Suprapubic skin (tissue), 4 donors: ENCODE measurements around the gene AUTS2. TPM values are rescaled to one million over a fixed set of nuclear protein-coding genes. Genes with fewer than 3 reads are reported as not detected.

Source experiments
- DNase-seq, 2 donors: peaks; one replicate each; pipeline ENCODE4 v3.0.0-alpha.2; 2019; ENCODE audit warnings: low spot score in 2 of 2
- H3K27ac ChIP-seq: fragments of 200-600 bp; sonication (generic); one replicate; pipeline ENCODE4 v1.5.1; 2019
- H3K27me3 ChIP-seq: fragments of 200-600 bp; sonication (generic); one replicate; pipeline ENCODE4 v1.5.1; 2019
- H3K36me3 ChIP-seq: fragments of 200-600 bp; sonication (generic); one replicate; pipeline ENCODE4 v1.5.1; 2019
- H3K4me1 ChIP-seq: fragments of 200-600 bp; sonication (generic); one replicate; pipeline ENCODE4 v1.5.1; 2019
- H3K4me3 ChIP-seq: fragments of 200-600 bp; sonication (generic); one replicate; pipeline ENCODE4 v1.5.1; 2019; ENCODE audit warnings: mild to moderate bottlenecking
- H3K9me3 ChIP-seq: fragments of 200-600 bp; sonication (generic); one replicate; pipeline ENCODE4 v1.5.1; 2019
- EP300 ChIP-seq: sonication (generic); formaldehyde crosslinking; IDR thresholded peaks from one replicate; pipeline ENCODE4 v1.6.1; 2017; ENCODE audit warnings: antibody characterized with exemption
- POLR2A ChIP-seq, 2 donors: fragments of 450-650 bp; IDR thresholded peaks; one replicate each; pipeline ENCODE4 v1.6.1; 2017; ENCODE audit warnings: antibody characterized with exemption in 2 of 2, mild to moderate bottlenecking in 2 of 2, moderate library complexity in 2 of 2
- POLR2AphosphoS5 ChIP-seq, 3 donors: sonication (generic); formaldehyde crosslinking; IDR thresholded peaks; one replicate each; pipeline ENCODE4 v1.6.1; 2017; ENCODE audit warnings: antibody characterized with exemption in 3 of 3
- WGBS: methylation state at CpG from one replicate; pipeline ENCODE4 v1.1.5; 2018; 5-methylcytosine and 5-hydroxymethylcytosine counted together
- total RNA-seq, 4 donors: library from RNA; depleted of rRNA; stranded (reverse); fragments of >200 nt; gene quantifications; one replicate each; pipeline ENCODE4 v1.1.0, GENCODE V29; 2016
- TF ChIP-seq, protein P1 (sequence below), 2 donors: fragments of 200-600 bp in 1 of 2; fragments of 450-650 bp in 1 of 2; sonication (generic) in 1 of 2; IDR thresholded peaks; one replicate each; pipeline ENCODE4 v1.5.1; 2016 to 2019; ENCODE audit warnings: antibody characterized with exemption in 2 of 2, mild to moderate bottlenecking in 1 of 2, moderate library complexity in 1 of 2

The AUTS2 gene
- total RNA-seq, 4 donors from 2014 or later, result 31.0 to 102 (median 56.4) TPM

DNA sequence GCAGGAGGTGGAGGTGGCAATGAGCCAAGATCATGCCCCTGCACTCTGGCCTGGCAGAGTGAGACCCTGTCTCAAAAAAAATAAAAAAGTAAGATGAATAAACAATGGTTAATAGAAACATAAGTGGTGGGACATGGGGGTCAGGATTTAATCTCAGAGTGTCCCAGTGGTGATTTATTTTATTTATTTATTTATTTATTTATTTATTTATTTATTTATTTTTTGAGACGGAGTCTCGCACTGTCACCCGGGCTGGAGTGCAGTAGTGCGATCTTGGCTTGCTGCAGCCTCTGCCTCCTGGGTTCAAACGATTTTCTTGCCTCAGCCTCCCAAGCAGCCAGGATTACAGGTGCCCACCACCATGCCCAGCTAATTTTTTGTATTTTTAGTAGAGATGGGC lies 1051.0 kb downstream of the AUTS2 start:
- TF ChIP-seq, protein P1, sequence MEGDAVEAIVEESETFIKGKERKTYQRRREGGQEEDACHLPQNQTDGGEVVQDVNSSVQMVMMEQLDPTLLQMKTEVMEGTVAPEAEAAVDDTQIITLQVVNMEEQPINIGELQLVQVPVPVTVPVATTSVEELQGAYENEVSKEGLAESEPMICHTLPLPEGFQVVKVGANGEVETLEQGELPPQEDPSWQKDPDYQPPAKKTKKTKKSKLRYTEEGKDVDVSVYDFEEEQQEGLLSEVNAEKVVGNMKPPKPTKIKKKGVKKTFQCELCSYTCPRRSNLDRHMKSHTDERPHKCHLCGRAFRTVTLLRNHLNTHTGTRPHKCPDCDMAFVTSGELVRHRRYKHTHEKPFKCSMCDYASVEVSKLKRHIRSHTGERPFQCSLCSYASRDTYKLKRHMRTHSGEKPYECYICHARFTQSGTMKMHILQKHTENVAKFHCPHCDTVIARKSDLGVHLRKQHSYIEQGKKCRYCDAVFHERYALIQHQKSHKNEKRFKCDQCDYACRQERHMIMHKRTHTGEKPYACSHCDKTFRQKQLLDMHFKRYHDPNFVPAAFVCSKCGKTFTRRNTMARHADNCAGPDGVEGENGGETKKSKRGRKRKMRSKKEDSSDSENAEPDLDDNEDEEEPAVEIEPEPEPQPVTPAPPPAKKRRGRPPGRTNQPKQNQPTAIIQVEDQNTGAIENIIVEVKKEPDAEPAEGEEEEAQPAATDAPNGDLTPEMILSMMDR (IDR thresholded peaks at IDR 0.05), result no peak
- TF ChIP-seq POLR2AphosphoS5 (IDR thresholded peaks at IDR 0.05) (no peak), EP300 (no peak), POLR2A (IDR thresholded peaks at IDR 0.05) (no peak)
- Histone ChIP-seq H3K27ac (no peak overlapping the region), H3K4me1 (no peaks in the 10 kb centered on the region), H3K36me3 (no peaks in the 10 kb centered on the region), H3K27me3 (no peaks in the 10 kb centered on the region), H3K4me3 (no peak overlapping the region), H3K9me3 (no peaks in the 10 kb centered on the region)
- 88% methylated on average over 5 of the region's 5 CpGs for WGBS
- DNase-seq, result no peak

- Histone ChIP-seq H3K9me3 (no peaks in the 10 kb centered on the region), H3K36me3 (no peaks in the 10 kb centered on the region), H3K4me3 (no peak overlapping the region), H3K27ac (no peak overlapping the region), H3K4me1 (no peaks in the 10 kb centered on the region), H3K27me3 (no peaks in the 10 kb centered on the region)
- TF ChIP-seq POLR2A (IDR thresholded peaks at IDR 0.05), result no peak
- TF ChIP-seq, protein P1 (IDR thresholded peaks at IDR 0.05), result no peak
- TF ChIP-seq POLR2AphosphoS5 (IDR thresholded peaks at IDR 0.05), result no peak
- no peak for TF ChIP-seq EP300
- no peak for DNase-seq
- 93% methylated on average over 3 of the region's 3 CpGs for WGBS
These were observed 1055.9 kb downstream of the AUTS2 start for GRCh38 chr7:70654146-70654545.

DNA sequence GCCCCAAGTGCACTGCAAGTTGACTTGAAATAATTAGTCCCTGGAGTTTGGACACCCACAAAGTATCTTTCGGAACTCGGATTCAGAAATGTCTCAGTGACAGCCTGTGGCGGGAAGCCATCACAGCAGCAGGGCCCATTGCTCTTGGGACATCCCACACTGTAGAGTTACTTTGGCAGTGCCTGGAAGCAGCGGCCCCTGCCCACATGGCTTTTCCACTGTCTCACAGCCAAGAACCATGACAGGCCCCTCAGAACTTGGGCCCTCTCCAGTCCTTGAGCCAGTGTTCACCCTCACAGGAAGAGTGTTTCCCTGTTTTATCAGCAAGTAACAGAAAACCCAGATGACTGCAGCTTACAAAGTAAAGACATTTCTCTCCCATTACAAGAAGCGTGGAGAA lies 1056.7 kb downstream of the AUTS2 start:
- Histone ChIP-seq H3K27ac (no peak overlapping the region), H3K36me3 (no peaks in the 10 kb centered on the region), H3K4me1 (no peaks in the 10 kb centered on the region), H3K9me3 (no peaks in the 10 kb centered on the region), H3K27me3 (no peaks in the 10 kb centered on the region), H3K4me3 (no peak overlapping the region)
- no peak for DNase-seq
- WGBS, result 67% methylated on average over 5 of the region's 5 CpGs
- TF ChIP-seq, protein P1 (IDR thresholded peaks at IDR 0.05), result no peak
- TF ChIP-seq POLR2AphosphoS5 (IDR thresholded peaks at IDR 0.05) (no peak), EP300 (no peak), POLR2A (IDR thresholded peaks at IDR 0.05) (no peak)

- Histone ChIP-seq H3K27me3 (no peaks in the 10 kb centered on the region), H3K9me3 (no peaks in the 10 kb centered on the region), H3K4me3 (no peak overlapping the region), H3K36me3 (no peaks in the 10 kb centered on the region), H3K4me1 (no peaks in the 10 kb centered on the region), H3K27ac (no peak overlapping the region)
- 91% methylated on average over 3 of the region's 3 CpGs for WGBS
- TF ChIP-seq POLR2A (IDR thresholded peaks at IDR 0.05), result no peak
- TF ChIP-seq EP300, result no peak
- TF ChIP-seq, protein P1 (IDR thresholded peaks at IDR 0.05), result no peak
- no peak for TF ChIP-seq POLR2AphosphoS5 (IDR thresholded peaks at IDR 0.05)
- no peak for DNase-seq
These were observed 1057.4 kb downstream of the AUTS2 start for GRCh38 chr7:70655694-70656093.

DNA sequence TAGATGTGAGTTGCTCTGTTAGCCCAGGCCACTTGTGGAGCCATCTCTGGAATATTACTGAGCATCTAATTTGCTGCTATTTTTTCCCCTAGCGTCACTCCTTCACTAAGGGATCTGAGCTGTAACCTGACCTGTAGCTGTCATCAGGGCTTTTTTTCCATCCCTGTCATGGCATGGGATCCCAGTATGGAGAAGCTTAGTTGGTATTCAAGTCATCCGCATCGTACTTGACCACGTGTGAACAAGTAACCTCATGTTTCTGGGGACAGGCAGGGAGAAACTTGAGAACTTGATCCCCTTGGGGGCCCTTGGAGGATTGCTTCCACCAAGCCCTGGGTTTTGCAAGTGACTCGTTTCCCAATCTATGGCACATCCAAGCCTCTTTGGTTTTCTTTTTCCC lies 1059.3 kb downstream of the AUTS2 start:
- 92% methylated on average over 5 of the region's 5 CpGs for WGBS

More for the DNA sequence above, 1059.3 kb downstream of the AUTS2 start:
- H3K27ac ChIP-seq, result no peak overlapping the region
- DNase-seq, result no peak
- no peaks in the 10 kb centered on the region for H3K4me1 ChIP-seq
- no peak overlapping the region for H3K4me3 ChIP-seq
- no peaks in the 10 kb centered on the region for H3K36me3 ChIP-seq
- no peaks in the 10 kb centered on the region for H3K9me3 ChIP-seq
- H3K27me3 ChIP-seq, result no peaks in the 10 kb centered on the region
- TF ChIP-seq POLR2A (IDR thresholded peaks at IDR 0.05), result no peak
- no peak for TF ChIP-seq POLR2AphosphoS5 (IDR thresholded peaks at IDR 0.05)
- TF ChIP-seq EP300, result no peak
- TF ChIP-seq, protein P1 (IDR thresholded peaks at IDR 0.05), result no peak
